Mesenchymal stem cell (in vitro differentiated cells and primary cell): Measurements from ENCODE around the gene GULP1.
"Not testable (repeated sequence)": the region's sequence is repeated elsewhere in the genome, so short reads cannot be mapped to it uniquely, and the experiment has no call there.

Experiments
- DNase-seq: peaks from one replicate; pipeline ENCODE4 v3.0.0-alpha.2; 2013
- H2AFZ ChIP-seq: one replicate; pipeline ENCODE4 v1.6.1; 2013; ENCODE audit warnings: low read depth, mild to moderate bottlenecking, control low read depth, inconsistent platforms, low read length, moderate library complexity
- H2AK5ac ChIP-seq: 2 replicates; pipeline ENCODE4 v1.6.1; 2013; ENCODE audit warnings: low read length, moderate library complexity, mild to moderate bottlenecking, inconsistent platforms; ENCODE audit not compliant: severe bottlenecking
- H2BK120ac ChIP-seq: one replicate; pipeline ENCODE4 v1.6.1; 2013; ENCODE audit warnings: low read depth, mild to moderate bottlenecking, inconsistent platforms, low read length, moderate library complexity
- H2BK12ac ChIP-seq, 2 experiments: one replicate each; pipeline ENCODE4 v1.6.1; 2013; ENCODE audit warnings: inconsistent platforms in 2 of 2, low read length in 2 of 2, mild to moderate bottlenecking in 2 of 2, moderate library complexity in 2 of 2, control low read depth in 1 of 2
- H2BK15ac ChIP-seq: one replicate; pipeline ENCODE4 v1.6.1; 2013; ENCODE audit warnings: mild to moderate bottlenecking, low read depth, inconsistent platforms; ENCODE audit not compliant: poor library complexity, severe bottlenecking
- H2BK5ac ChIP-seq: 2 replicates; pipeline ENCODE4 v1.6.1; 2013; ENCODE audit warnings: low read depth, mild to moderate bottlenecking, low read length, control low read depth, inconsistent platforms; ENCODE audit not compliant: poor library complexity, severe bottlenecking
- H3K14ac ChIP-seq, 2 experiments: one replicate each; pipeline ENCODE4 v1.6.1; 2013; ENCODE audit warnings: inconsistent platforms in 2 of 2, low read length in 2 of 2, control low read depth in 1 of 2, mild to moderate bottlenecking in 1 of 2, moderate library complexity in 1 of 2
- H3K18ac ChIP-seq, 2 experiments: one replicate each; pipeline ENCODE4 v1.6.1; 2013; ENCODE audit warnings: inconsistent platforms in 2 of 2, low read length in 2 of 2, control low read depth in 1 of 2, low read depth in 1 of 2, mild to moderate bottlenecking in 1 of 2
- H3K23ac ChIP-seq, 2 experiments: one replicate each; pipeline ENCODE4 v1.6.1; 2013; ENCODE audit warnings: inconsistent platforms in 2 of 2, low read length in 2 of 2, mild to moderate bottlenecking in 2 of 2, moderate library complexity in 2 of 2, control low read depth in 1 of 2
- H3K27ac ChIP-seq: 2 replicates; pipeline ENCODE4 v1.5.1; 2013; ENCODE audit warnings: mild to moderate bottlenecking, moderate library complexity, low read length, control low read depth, inconsistent platforms; ENCODE audit not compliant: poor library complexity, severe bottlenecking
- H3K27me3 ChIP-seq, 2 experiments: 2 replicates each; pipeline versions ENCODE4 v1.6.1 to v1.7.0; 2013; ENCODE audit warnings: low read length in 2 of 2, mild to moderate bottlenecking in 2 of 2, moderate library complexity in 2 of 2, control low read depth in 1 of 2, inconsistent platforms in 1 of 2; ENCODE audit not compliant: control insufficient read depth in 1 of 2, insufficient read depth in 1 of 2
- H3K36me3 ChIP-seq, 2 experiments: 2 replicates each; pipeline versions ENCODE4 v1.6.1 to v1.7.0; 2013; ENCODE audit warnings: low read length in 2 of 2, control low read depth in 1 of 2, inconsistent platforms in 1 of 2, low read depth in 1 of 2, mild to moderate bottlenecking in 1 of 2; ENCODE audit not compliant: insufficient read depth in 2 of 2, control insufficient read depth in 1 of 2
- H3K4ac ChIP-seq, 2 experiments: one replicate each; pipeline ENCODE4 v1.6.1; 2013; ENCODE audit warnings: inconsistent platforms in 2 of 2, low read length in 2 of 2, mild to moderate bottlenecking in 2 of 2, moderate library complexity in 2 of 2, control low read depth in 1 of 2, low read depth in 1 of 2
- H3K4me1 ChIP-seq: 2 replicates; pipeline ENCODE4 v1.6.1; 2013; ENCODE audit warnings: low read depth, low read length, control low read depth; ENCODE audit not compliant: control insufficient read depth, insufficient read depth
- H3K4me2 ChIP-seq: 2 replicates; pipeline ENCODE4 v1.6.1; 2013; ENCODE audit warnings: low read length, mild to moderate bottlenecking, inconsistent platforms; ENCODE audit not compliant: poor library complexity, severe bottlenecking
- H3K4me3 ChIP-seq, 2 experiments: 2 replicates each; pipeline versions ENCODE4 v1.5.1 to v1.7.0; 2013; ENCODE audit warnings: low read length in 2 of 2, mild to moderate bottlenecking in 2 of 2, control low read depth in 1 of 2, low read depth in 1 of 2; ENCODE audit not compliant: insufficient read depth in 1 of 2
- H3K79me1 ChIP-seq: replicated peaks from 2 replicates; pipeline ENCODE4 v1.6.1; 2013; ENCODE audit warnings: mild to moderate bottlenecking, control low read depth, low read length, inconsistent platforms; ENCODE audit not compliant: poor library complexity, severe bottlenecking
- H3K9ac ChIP-seq: 2 replicates; pipeline ENCODE4 v1.7.0; 2013; ENCODE audit warnings: mild to moderate bottlenecking, low read length, moderate library complexity
- H3K9me3 ChIP-seq: 2 replicates; pipeline ENCODE4 v1.7.0; 2013; ENCODE audit warnings: mild to moderate bottlenecking, low read length; ENCODE audit not compliant: control insufficient read depth
- H4K8ac ChIP-seq: one replicate; pipeline ENCODE4 v1.6.1; 2013; ENCODE audit warnings: inconsistent platforms, mild to moderate bottlenecking, low read length, moderate library complexity
- H4K91ac ChIP-seq: one replicate; pipeline ENCODE4 v1.6.1; 2013; ENCODE audit warnings: mild to moderate bottlenecking, low read length, inconsistent platforms
- WGBS: methylation state at CpG from one replicate; pipeline ENCODE4 v1.1.7; 2013; ENCODE audit warnings: mixed read lengths; 5-methylcytosine and 5-hydroxymethylcytosine counted together

Gene GULP1

GRCh38 chr2:188557081-188557480, 265.4 kb downstream of the GULP1 start:
- no peak for DNase-seq
- H2AFZ ChIP-seq = no peak overlapping the region
- no peaks in the 10 kb centered on the region for H3K4me1 ChIP-seq
- H3K27ac ChIP-seq = no peak overlapping the region
- peaks cover 9% of the 10 kb centered on the region for H3K79me1 ChIP-seq
- H3K23ac ChIP-seq = no peak overlapping the region
- H3K4me2 ChIP-seq = no peak overlapping the region
- H2BK5ac ChIP-seq = no peak overlapping the region
- no peak overlapping the region for H2BK120ac ChIP-seq
- H4K91ac ChIP-seq = no peak overlapping the region
- H4K8ac ChIP-seq = no peak overlapping the region
- H3K4me3 ChIP-seq = no peak overlapping the region
- H2BK15ac ChIP-seq = no peak overlapping the region
- no peaks in the 10 kb centered on the region for H3K9me3 ChIP-seq
- H2BK12ac ChIP-seq = no peak overlapping the region
- H2AK5ac ChIP-seq = no peak overlapping the region
- H3K9ac ChIP-seq = no peak overlapping the region
- WGBS = 100% methylated on average over 1 of the region's 1 CpG
- H3K27me3 ChIP-seq = no peaks in the 10 kb centered on the region
- H3K14ac ChIP-seq = no peak overlapping the region
- no peak overlapping the region for H3K18ac ChIP-seq
- peaks cover 0 to 19% of the 10 kb centered on the region in 2 experiments for H3K36me3 ChIP-seq
- no peak overlapping the region for H3K4ac ChIP-seq

GRCh38 chr2:188559455-188559854, 267.8 kb downstream of the GULP1 start:
- H2BK5ac ChIP-seq, DNase-seq, H2BK120ac ChIP-seq, H3K4me3 ChIP-seq, H3K9me3 ChIP-seq, H3K18ac ChIP-seq, H3K4me1 ChIP-seq, H3K79me1 ChIP-seq, H3K14ac ChIP-seq, H3K27me3 ChIP-seq, H3K27ac ChIP-seq, H3K4ac ChIP-seq, H3K23ac ChIP-seq, H2BK15ac ChIP-seq, H4K8ac ChIP-seq, H3K4me2 ChIP-seq, H4K91ac ChIP-seq, H2AFZ ChIP-seq, H2AK5ac ChIP-seq, H3K9ac ChIP-seq, H2BK12ac ChIP-seq: not testable (repeated sequence)
- peaks cover 0 to 19% of the 10 kb centered on the region in 2 experiments for H3K36me3 ChIP-seq
- WGBS = 100% methylated on average over 2 of the region's 2 CpGs

GRCh38 chr2:188561473-188561979, 269.9 kb downstream of the GULP1 start:
- Histone ChIP-seq H2BK12ac (no peak overlapping the region), H3K9ac (no peak overlapping the region), H4K8ac (no peak overlapping the region), H3K18ac (no peak overlapping the region), H3K27ac (no peak overlapping the region), H3K4me2 (no peak overlapping the region), H3K79me1 (peaks cover 9% of the 10 kb centered on the region), H3K36me3 (peaks cover 0 to 19% of the 10 kb centered on the region in 2 experiments), H3K27me3 (no peaks in the 10 kb centered on the region), H2AFZ (no peak overlapping the region), H2AK5ac (no peak overlapping the region), H3K4me3 (no peak overlapping the region), H3K14ac (no peak overlapping the region), H3K9me3 (no peaks in the 10 kb centered on the region), H3K4ac (no peak overlapping the region), H2BK120ac (no peak overlapping the region), H3K23ac (no peak overlapping the region), H4K91ac (no peak overlapping the region), H3K4me1 (no peaks in the 10 kb centered on the region), H2BK5ac (no peak overlapping the region), H2BK15ac (no peak overlapping the region)
- no peak for DNase-seq
- WGBS = 93% methylated on average over 4 of the region's 4 CpGs

GRCh38 chr2:188569431-188570165, 277.9 kb downstream of the GULP1 start:
- Histone ChIP-seq H3K4me3 (no peak overlapping the region), H3K27me3 (no peaks in the 10 kb centered on the region), H2BK120ac (no peak overlapping the region), H2AK5ac (no peak overlapping the region), H3K4me1 (peaks cover 3% of the 10 kb centered on the region), H3K9ac (peak overlapping the region; percentile 63), H3K9me3 (no peaks in the 10 kb centered on the region), H3K27ac (no peak overlapping the region), H4K91ac (no peak overlapping the region), H4K8ac (no peak overlapping the region), H3K18ac (no peak overlapping the region), H2BK12ac (no peak overlapping the region), H3K14ac (no peak overlapping the region), H2AFZ (no peak overlapping the region), H3K4ac (no peak overlapping the region), H3K23ac (no peak overlapping the region), H3K36me3 (no peaks in the 10 kb centered on the region), H2BK15ac (no peak overlapping the region), H3K79me1 (no peaks in the 10 kb centered on the region), H3K4me2 (no peak overlapping the region), H2BK5ac (no peak overlapping the region)
- no peak for DNase-seq
- WGBS = 96% methylated on average over 4 of the region's 4 CpGs
